ENCODE data around the gene CSMD2. TPM values are rescaled to one million over a fixed set of nuclear protein-coding genes. Genes with fewer than 3 reads are reported as not detected.

Gene CSMD2
- total and polyA plus RNA-seq, 12 donors, result 0.35 to 5.1 (median 1.5) TPM

- intact Hi-C loops (cut with DNase I), result no loop called here
Observed at GRCh38 chr1:33683913-33684312, 481.1 kb downstream of the CSMD2 start.

GRCh38 chr1:33682371-33682770, 482.7 kb downstream of the CSMD2 start:
- Histone ChIP-seq H3K4me1 (replicated peaks in 1 of 2) (no peaks in the 10 kb centered on the region), H3K4me3 (no peak overlapping the region), H3K27me3 (no peaks in the 10 kb centered on the region), H3K36me3 (replicated peaks in 1 of 2) (no peaks in the 10 kb centered on the region), H3K9me3 (replicated peaks in 1 of 3) (no peaks in the 10 kb centered on the region), H3K27ac (no peak overlapping the region)
- intact Hi-C loops (cut with DNase I), result no loop called here
- WGBS, 4 donors, result 87 to 97% (median 93%) methylated on average over 2 of the region's 2 CpGs
- no peak for TF ChIP-seq POLR2A (IDR thresholded peaks at IDR 0.05)
- TF ChIP-seq CTCF (IDR thresholded peaks at IDR 0.05), result no peak
- DNase-seq, result no peak

More at GRCh38 chr1:33683913-33684312, 481.1 kb downstream of the CSMD2 start:
- Histone ChIP-seq H3K4me1 (replicated peaks in 1 of 2) (no peaks in the 10 kb centered on the region), H3K9me3 (replicated peaks in 1 of 3) (no peaks in the 10 kb centered on the region), H3K36me3 (replicated peaks in 1 of 2) (no peaks in the 10 kb centered on the region), H3K27ac (no peak overlapping the region), H3K27me3 (no peaks in the 10 kb centered on the region), H3K4me3 (no peak overlapping the region)
- TF ChIP-seq CTCF (IDR thresholded peaks at IDR 0.05) (no peak), POLR2A (IDR thresholded peaks at IDR 0.05) (no peak)
- DNase-seq, result no peak
- 56 to 64% (median 60%) methylated on average over 2 of the region's 2 CpGs for WGBS, 4 donors

- Histone ChIP-seq H3K4me1 (replicated peaks in 1 of 2) (no peaks in the 10 kb centered on the region), H3K4me3 (no peak overlapping the region), H3K27me3 (no peaks in the 10 kb centered on the region), H3K36me3 (replicated peaks in 1 of 2) (no peaks in the 10 kb centered on the region), H3K27ac (no peak overlapping the region), H3K9me3 (replicated peaks in 1 of 3) (no peaks in the 10 kb centered on the region)
- intact Hi-C loops (cut with DNase I), result no loop called here
- no peak for DNase-seq
- TF ChIP-seq CTCF (IDR thresholded peaks at IDR 0.05) (no peak), POLR2A (IDR thresholded peaks at IDR 0.05) (no peak)
- WGBS, 4 donors, result 83 to 86% (median 86%) methylated on average over 7 of the region's 7 CpGs
Observed at GRCh38 chr1:33680281-33680840, 484.7 kb downstream of the CSMD2 start.

GRCh38 chr1:33670567-33670966, 494.5 kb downstream of the CSMD2 start:
- DNase-seq, result no peak
- WGBS, 4 donors, result 70 to 91% (median 77%) methylated on average over 1 of the region's 1 CpG
- Histone ChIP-seq H3K27me3 (no peaks in the 10 kb centered on the region), H3K27ac (no peak overlapping the region), H3K4me3 (no peak overlapping the region), H3K4me1 (replicated peaks in 1 of 2) (no peaks in the 10 kb centered on the region), H3K36me3 (replicated peaks in 1 of 2) (no peaks in the 10 kb centered on the region), H3K9me3 (replicated peaks in 1 of 3) (no peaks in the 10 kb centered on the region)
- TF ChIP-seq CTCF (IDR thresholded peaks at IDR 0.05) (no peak), POLR2A (IDR thresholded peaks at IDR 0.05) (no peak)
- intact Hi-C loops (cut with DNase I), result no loop called here
